GM18502 (cell line): ENCODE data around the gene HLA-DQA1.
"Not testable (repeated sequence)": the region's sequence is repeated elsewhere in the genome, so short reads cannot be mapped to it uniquely, and the experiment has no call there.

ENCODE experiments used
- ATAC-seq: cut with Tn5 transposase; IDR thresholded peaks from one replicate; pipeline ENCODE4 v1.9.1; 2021; ENCODE audit warnings: mild to moderate bottlenecking; ENCODE audit not compliant: unreplicated experiment, poor library complexity

Gene HLA-DQA1

GRCh38 chr6:32621372-32621771 is 15.8 kb upstream of the HLA-DQA1 start:
- ATAC-seq, result no peak

GRCh38 chr6:32622545-32623401 is 14.4 kb upstream of the HLA-DQA1 start:
- ATAC-seq, result peak; percentile 69

GRCh38 chr6:32623693-32624092 is 13.5 kb upstream of the HLA-DQA1 start:
- ATAC-seq, result no peak

- ATAC-seq, result no peak
Observed at GRCh38 chr6:32624565-32624964, 12.6 kb upstream of the HLA-DQA1 start.

GRCh38 chr6:32625137-32625536 is 12.1 kb upstream of the HLA-DQA1 start:
- ATAC-seq, result no peak

- ATAC-seq, result no peak
Observed at GRCh38 chr6:32627249-32627648, 10.0 kb upstream of the HLA-DQA1 start.

GRCh38 chr6:32627831-32628230 is 9.4 kb upstream of the HLA-DQA1 start:
- no peak for ATAC-seq

- not testable (repeated sequence) for ATAC-seq
Observed at GRCh38 chr6:32629793-32630192, 7.4 kb upstream of the HLA-DQA1 start.

- ATAC-seq, result no peak
Observed at GRCh38 chr6:32635526-32636123, 1.6 kb upstream of the HLA-DQA1 start.

- ATAC-seq, result no peak
Observed at GRCh38 chr6:32637883-32638282, 677 bp downstream of the HLA-DQA1 start.

- ATAC-seq, result no peak
Observed at GRCh38 chr6:32638532-32639219, 1.5 kb downstream of the HLA-DQA1 start.

GRCh38 chr6:32639440-32640394 is 2.5 kb downstream of the HLA-DQA1 start:
- ATAC-seq, result no peak

GRCh38 chr6:32641122-32641521 is 3.9 kb downstream of the HLA-DQA1 start:
- ATAC-seq, result no peak

- ATAC-seq, result not testable (repeated sequence)
Observed at GRCh38 chr6:32641785-32642719, 4.8 kb downstream of the HLA-DQA1 start.

- ATAC-seq, result no peak
Observed at GRCh38 chr6:32642720-32643106, 5.5 kb downstream of the HLA-DQA1 start.

- ATAC-seq, result no peak
Observed at GRCh38 chr6:32643904-32644303, 6.7 kb downstream of the HLA-DQA1 start.

- no peak for ATAC-seq
Observed at GRCh38 chr6:32645047-32645703, 8.0 kb downstream of the HLA-DQA1 start.

GRCh38 chr6:32655203-32655710 is 18.1 kb downstream of the HLA-DQA1 start:
- no peak for ATAC-seq
